Stimulated activated memory B cell treated with anti-CD40 and anti-IgM and Interleukin-4, amounts not matched to agents 10 μg/mL and 1 μg/mL and 100 μg/mL, for 72 hours (primary cell): ENCODE results near the gene GORASP1.

Experiments used
- ATAC-seq: fragments of 150-1000 bp; cut with Tn5 transposase; 2 replicates; pipeline ENCODE4 v1.10.0; 2021
- H3K27ac Mint-ChIP-seq: one replicate; pipeline ENCODE4 v1.8.0; 2022; ENCODE audit warnings: mild to moderate bottlenecking, mixed read lengths
- H3K27me3 Mint-ChIP-seq: one replicate; pipeline ENCODE4 v1.8.0; 2022; ENCODE audit warnings: mixed read lengths
- H3K36me3 Mint-ChIP-seq: one replicate; pipeline ENCODE4 v1.8.0; 2022; ENCODE audit warnings: mixed read lengths
- H3K4me1 Mint-ChIP-seq: one replicate; pipeline ENCODE4 v1.8.0; 2022; ENCODE audit warnings: mixed read lengths
- H3K4me3 Mint-ChIP-seq: one replicate; pipeline ENCODE4 v1.8.0; 2022; ENCODE audit warnings: mild to moderate bottlenecking, moderate library complexity, mixed read lengths
- H3K9me3 Mint-ChIP-seq: one replicate; pipeline ENCODE4 v1.8.0; 2022; ENCODE audit warnings: mixed read lengths

Gene GORASP1

DNA sequence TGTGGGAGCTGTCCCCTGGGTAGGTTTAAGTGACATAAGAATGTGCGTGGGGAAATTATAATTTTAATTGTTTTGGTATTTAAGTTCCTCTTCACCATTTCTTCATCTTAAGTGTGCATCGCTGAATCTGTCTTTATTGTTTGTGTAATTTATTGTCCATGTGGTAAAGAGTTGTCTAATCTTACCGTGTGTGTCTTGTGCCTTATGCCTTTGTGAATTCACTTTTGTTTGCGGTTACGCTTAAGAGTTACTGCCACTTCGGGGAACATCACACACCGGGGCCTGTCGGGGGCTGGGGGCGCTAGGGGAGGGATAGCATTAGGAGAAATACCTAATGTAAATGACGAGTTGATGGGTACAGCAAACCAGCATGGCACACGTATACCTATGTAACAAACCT is 54.8 kb downstream of the GORASP1 start:
- peak overlapping the region; percentile 98 for H3K27ac Mint-ChIP-seq
- H3K36me3 Mint-ChIP-seq = no peaks in the 10 kb centered on the region
- no peaks in the 10 kb centered on the region for H3K27me3 Mint-ChIP-seq
- H3K9me3 Mint-ChIP-seq = no peaks in the 10 kb centered on the region
- ATAC-seq = no peak
- H3K4me3 Mint-ChIP-seq = peak overlapping the region; percentile 95
- peaks cover 46% of the 10 kb centered on the region for H3K4me1 Mint-ChIP-seq

DNA sequence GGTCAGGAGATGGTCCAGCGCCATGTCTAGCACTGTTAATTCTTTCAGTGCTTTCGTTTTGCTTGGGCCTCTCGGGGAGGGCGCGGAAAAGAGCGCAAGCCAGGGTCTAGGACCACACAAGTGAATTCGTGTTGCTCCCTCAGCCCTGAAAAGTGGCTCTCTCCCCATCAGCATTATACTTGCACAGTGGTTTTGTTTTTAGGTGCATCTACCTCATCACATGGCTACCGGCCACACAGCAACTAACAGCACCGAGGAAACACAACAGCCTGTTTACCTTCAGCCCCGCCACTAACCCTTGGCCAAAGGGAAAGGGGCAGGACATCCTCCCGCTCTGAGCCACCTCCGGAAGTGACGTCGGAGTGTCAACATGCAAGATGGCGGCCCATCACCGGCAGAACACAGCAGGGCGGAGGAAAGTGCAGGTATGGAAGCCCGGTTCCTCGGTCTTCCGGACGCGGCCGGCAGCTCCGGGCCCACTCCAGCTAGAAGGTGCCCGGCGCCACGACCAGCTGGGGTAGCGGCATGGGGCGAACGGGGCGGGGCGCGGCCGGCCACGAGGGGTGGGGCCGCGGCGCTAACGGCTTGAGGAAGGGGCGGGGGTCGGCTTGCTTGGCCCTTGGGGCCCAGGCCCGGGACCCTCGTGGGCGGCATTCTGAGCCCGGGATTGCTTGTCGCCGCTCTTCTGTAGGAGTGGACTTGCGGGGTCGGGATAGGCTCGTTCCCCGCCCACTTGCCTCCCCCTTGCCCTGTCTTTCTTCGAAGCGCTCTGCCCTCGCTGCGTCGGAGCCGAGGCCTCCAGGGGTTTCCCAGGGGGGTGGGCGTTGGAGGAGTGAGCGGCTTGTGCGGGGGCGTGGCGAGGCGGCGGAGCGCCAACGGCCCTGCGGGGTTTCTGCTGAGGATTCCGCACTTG is 55.5 kb downstream of the GORASP1 start, which contains the start of the genes SCN11A and WDR48:
TSS of gene SCN11A (minus strand) at position 296 of the 913 bp plus-strand sequence. CDS start 101,582 bp downstream, outside the sequence.
TSS of gene WDR48 (plus strand) at position 368 of the 913 bp plus-strand sequence. CDS start at position 378, 10 bp downstream.
- Mint-ChIP-seq H3K4me1 (peaks cover 42% of the 10 kb centered on the region), H3K27ac (peak within 1 kb of the TSS; percentile 98), H3K27me3 (no peaks in the 10 kb centered on the region), H3K4me3 (peak within 1 kb of the TSS; percentile 95), H3K9me3 (no peaks in the 10 kb centered on the region), H3K36me3 (no peaks in the 10 kb centered on the region)
- ATAC-seq = peak; percentile 99

DNA sequence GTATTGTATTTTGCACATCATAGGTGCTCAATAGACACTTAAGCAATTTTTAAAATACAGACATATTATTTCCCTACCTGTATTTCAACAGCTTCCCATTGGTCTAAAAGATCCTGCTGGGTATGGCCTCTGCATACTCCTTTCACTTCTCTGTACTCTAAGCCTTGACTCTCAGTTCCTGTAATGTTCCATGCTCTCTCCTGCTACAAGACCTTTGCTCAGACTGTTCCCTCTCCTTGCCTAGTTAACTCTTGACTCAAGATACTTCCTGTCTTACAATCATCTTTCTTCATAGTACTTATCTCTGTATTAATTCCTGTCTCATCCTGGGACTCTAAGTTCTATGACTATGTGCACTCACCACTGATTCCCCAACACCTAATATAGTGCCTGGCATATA is 57.4 kb downstream of the GORASP1 start:
- no peak overlapping the region for H3K4me3 Mint-ChIP-seq
- H3K27ac Mint-ChIP-seq = no peak overlapping the region
- H3K9me3 Mint-ChIP-seq = no peaks in the 10 kb centered on the region
- ATAC-seq = peak; percentile 50
- H3K27me3 Mint-ChIP-seq = no peaks in the 10 kb centered on the region
- peaks cover 29% of the 10 kb centered on the region for H3K4me1 Mint-ChIP-seq
- H3K36me3 Mint-ChIP-seq = no peaks in the 10 kb centered on the region
